SU-DHL-6 (cell line): ENCODE measurements around the gene RBM28.

Experiments used
- CTCF ChIP-seq: fragments of 200-600 bp; sonication (generic); IDR thresholded peaks from one replicate; pipeline ENCODE4 v1.5.1; 2017; ENCODE audit warnings: antibody characterized with exemption, mild to moderate bottlenecking, low read length, moderate library complexity; ENCODE audit not compliant: insufficient read depth, poor library complexity, severe bottlenecking
- EZH2phosphoT487 ChIP-seq: fragments of 200-600 bp; sonication (generic), shearing (Covaris generic); conservative IDR thresholded peaks from 2 replicates; pipeline ENCODE4 v1.6.1; 2018; ENCODE audit warnings: mild to moderate bottlenecking, antibody characterized with exemption, low read length, moderate library complexity, mixed read lengths

GRCh38 chr7:128363261-128363721 is 19.6 kb upstream of the RBM28 start:
- TF ChIP-seq CTCF (no peak), EZH2phosphoT487 (no peak)
